BJ (cell line): ENCODE data around the gene PSD2. TPM values are rescaled to one million over a fixed set of nuclear protein-coding genes. Genes with fewer than 3 reads are reported as not detected.

Experiments
- CTCF ChIA-PET: fragments of 350-600 bp; formaldehyde crosslinking; extraction: SDS; loops from one replicate; lab custom pipeline; 2021; ENCODE audit warnings: antibody characterized with exemption, inconsistent platforms; lab: Yijun Ruan, JAX
- POLR2A ChIA-PET: fragments of 300-600 bp; sonication (Branson Sonifier 250); formaldehyde crosslinking; extraction: SDS; loops from one replicate; lab custom pipeline; 2021; ENCODE audit warnings: antibody characterized with exemption; lab: Charles Lee
- DNase-seq: peaks from one replicate; pipeline ENCODE4 v3.0.0-alpha.2; 2011; ENCODE audit warnings: low read depth
- H3K27me3 ChIP-seq: 2 replicates; pipeline ENCODE4 v1.6.0; 2011; ENCODE audit warnings: low read length; ENCODE audit not compliant: control insufficient read depth, insufficient read depth
- H3K36me3 ChIP-seq: 2 replicates; pipeline ENCODE4 v1.5.1; 2011; ENCODE audit warnings: low read length; ENCODE audit not compliant: control insufficient read depth, insufficient read depth
- H3K4me3 ChIP-seq: 2 replicates; pipeline ENCODE4 v1.5.1; 2011; ENCODE audit warnings: low read depth, mild to moderate bottlenecking, control low read depth, low read length
- polyA plus RNA-seq: library from polyadenylated mRNA; depleted of rRNA; stranded (reverse); fragments of >200 nt; gene quantifications from 2 replicates; pipeline ENCODE4 v1.2.3, GENCODE V29; 2011
- TF ChIP-seq, protein P1 (sequence below): IDR thresholded peaks from 2 replicates; pipeline ENCODE4 v1.5.1; 2011; ENCODE audit warnings: low read depth, mild to moderate bottlenecking, control low read depth, inconsistent platforms, low read length, moderate library complexity; ENCODE audit not compliant: insufficient read depth

Gene PSD2
- polyA plus RNA-seq, 1 experiment: 0.04 TPM

DNA sequence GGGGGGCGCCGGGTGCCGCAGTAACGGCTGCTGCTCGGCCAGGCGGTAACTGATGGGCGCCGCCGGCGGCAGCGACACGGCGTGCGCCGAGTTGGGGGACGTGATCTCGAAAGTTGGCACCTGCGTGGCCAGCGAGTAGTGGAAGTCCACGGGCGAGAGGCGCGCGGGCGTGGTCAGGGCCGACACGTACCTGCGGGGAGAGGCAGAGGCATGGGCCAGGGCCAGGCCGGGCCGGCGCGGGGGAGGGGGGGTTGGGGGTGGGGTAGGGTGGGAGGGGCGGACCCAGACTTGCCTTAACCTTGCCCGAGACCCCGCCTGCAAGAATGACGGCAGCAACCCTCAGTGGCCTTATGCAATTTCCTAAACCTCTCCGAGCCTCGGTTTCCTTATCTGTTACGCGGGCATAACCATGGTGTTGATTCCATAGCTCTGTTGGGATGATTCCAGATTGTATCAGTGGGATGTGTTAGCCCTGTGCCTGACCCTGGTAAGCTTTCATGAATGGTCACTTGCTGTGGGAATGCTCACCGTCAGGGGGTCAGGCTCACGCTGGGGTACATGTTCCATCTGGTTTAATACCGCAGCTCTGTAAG lies 53.0 kb downstream of the PSD2 start:
- TF ChIP-seq, protein P1, sequence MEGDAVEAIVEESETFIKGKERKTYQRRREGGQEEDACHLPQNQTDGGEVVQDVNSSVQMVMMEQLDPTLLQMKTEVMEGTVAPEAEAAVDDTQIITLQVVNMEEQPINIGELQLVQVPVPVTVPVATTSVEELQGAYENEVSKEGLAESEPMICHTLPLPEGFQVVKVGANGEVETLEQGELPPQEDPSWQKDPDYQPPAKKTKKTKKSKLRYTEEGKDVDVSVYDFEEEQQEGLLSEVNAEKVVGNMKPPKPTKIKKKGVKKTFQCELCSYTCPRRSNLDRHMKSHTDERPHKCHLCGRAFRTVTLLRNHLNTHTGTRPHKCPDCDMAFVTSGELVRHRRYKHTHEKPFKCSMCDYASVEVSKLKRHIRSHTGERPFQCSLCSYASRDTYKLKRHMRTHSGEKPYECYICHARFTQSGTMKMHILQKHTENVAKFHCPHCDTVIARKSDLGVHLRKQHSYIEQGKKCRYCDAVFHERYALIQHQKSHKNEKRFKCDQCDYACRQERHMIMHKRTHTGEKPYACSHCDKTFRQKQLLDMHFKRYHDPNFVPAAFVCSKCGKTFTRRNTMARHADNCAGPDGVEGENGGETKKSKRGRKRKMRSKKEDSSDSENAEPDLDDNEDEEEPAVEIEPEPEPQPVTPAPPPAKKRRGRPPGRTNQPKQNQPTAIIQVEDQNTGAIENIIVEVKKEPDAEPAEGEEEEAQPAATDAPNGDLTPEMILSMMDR: no peak
- Histone ChIP-seq H3K4me3 (no peak overlapping the region), H3K36me3 (no peaks in the 10 kb centered on the region), H3K27me3 (peaks cover 13% of the 10 kb centered on the region)
- ChIA-PET POLR2A (no interaction called here), CTCF (interaction anchor here (1.2 to 3.6 kb wide), 2 partner anchors 10 to 61 kb away, joined by 3 to 27 read pairs; no protein-coding TSS in a partner anchor)
- no peak for DNase-seq

DNA sequence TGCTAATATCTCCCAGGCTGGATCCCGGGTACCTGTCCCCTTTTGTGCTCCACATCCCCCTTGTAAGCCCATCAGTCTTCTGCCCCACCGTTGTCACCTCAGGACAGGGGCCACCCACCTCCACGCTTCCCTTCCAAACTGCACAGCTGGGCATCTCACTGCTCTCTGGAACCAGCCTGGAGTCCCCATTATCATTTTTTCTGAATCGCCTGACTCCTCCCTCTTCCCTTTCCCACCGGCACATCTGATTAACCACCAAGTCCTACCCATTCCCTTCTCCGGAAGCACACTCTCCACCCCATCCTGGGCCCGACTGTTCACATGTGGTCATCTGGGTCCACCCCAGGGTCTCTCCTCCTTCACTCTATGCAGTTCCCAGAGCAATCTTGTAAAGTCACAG lies 53.9 kb downstream of the PSD2 start:
- no peaks in the 10 kb centered on the region for H3K36me3 ChIP-seq
- no peak for DNase-seq
- ChIA-PET POLR2A (no interaction called here), CTCF (interaction anchor here (1.0 to 3.6 kb wide), 4 partner anchors 10 to 84 kb away, joined by 3 to 27 read pairs (median 4); no protein-coding TSS in a partner anchor)
- TF ChIP-seq, protein P1: no peak
- peaks cover 12% of the 10 kb centered on the region for H3K27me3 ChIP-seq
- H3K4me3 ChIP-seq: no peak overlapping the region

DNA sequence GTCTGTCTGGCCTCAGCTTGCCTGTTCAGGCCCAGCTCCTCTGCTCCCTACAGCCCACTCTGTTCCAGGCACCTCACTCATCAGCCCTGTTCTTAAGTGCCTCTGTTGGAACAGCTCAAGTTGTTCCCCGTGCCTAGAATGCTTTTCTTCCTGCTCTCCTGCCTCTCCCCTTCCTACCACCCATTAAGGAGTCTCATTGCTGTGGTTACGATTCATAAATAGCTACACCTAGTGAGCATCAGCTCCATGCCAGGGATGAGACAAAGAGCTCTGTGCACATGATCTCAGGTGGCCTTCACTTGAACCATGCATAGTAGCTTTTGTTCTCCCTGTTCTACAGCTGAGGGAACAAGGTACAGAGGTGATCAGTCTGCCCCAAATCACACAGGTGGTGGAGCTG lies 54.3 kb downstream of the PSD2 start:
- Histone ChIP-seq H3K4me3 (no peak overlapping the region), H3K36me3 (no peaks in the 10 kb centered on the region), H3K27me3 (peaks cover 12% of the 10 kb centered on the region)
- TF ChIP-seq, protein P1: no peak
- no peak for DNase-seq
- ChIA-PET POLR2A (no interaction called here), CTCF (interaction anchor here (1.0 to 3.6 kb wide), 3 partner anchors 14 to 85 kb away, joined by 3 to 27 read pairs (median 5); no protein-coding TSS in a partner anchor)

DNA sequence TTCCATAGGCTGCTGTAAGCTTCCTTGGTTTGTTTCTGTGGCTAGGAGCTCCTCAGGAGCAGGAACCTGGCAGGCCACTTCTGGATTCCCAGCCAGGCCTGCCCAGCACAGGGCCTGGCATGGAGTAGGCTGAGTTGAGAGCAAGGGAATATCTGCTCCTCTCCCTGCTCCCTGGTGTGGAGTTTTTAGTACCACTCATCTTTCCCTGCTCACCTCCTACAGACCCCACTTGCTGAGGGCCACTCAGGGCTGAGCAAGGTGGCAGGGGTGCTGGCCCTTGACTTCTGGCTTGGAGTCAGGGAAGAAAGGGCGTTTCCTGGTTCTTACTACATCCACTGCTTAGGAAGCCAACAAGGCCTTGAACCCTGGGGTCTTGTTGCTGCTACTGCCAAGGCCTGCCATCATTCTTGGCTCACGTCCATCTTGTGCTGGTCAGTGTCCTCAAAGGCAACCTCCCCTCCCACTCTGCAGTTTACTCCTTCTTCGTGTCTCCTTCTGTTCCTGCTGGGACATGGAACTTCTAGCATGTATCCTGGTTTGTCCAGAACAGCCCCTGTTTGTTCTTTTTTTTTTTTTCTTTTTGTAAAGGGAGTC lies 54.9 kb downstream of the PSD2 start:
- ChIA-PET CTCF (interaction anchor here (1.2 to 3.6 kb wide), 2 partner anchors 13 to 63 kb away, joined by 5 to 27 read pairs; no protein-coding TSS in a partner anchor), POLR2A (no interaction called here)
- TF ChIP-seq, protein P1: no peak
- Histone ChIP-seq H3K27me3 (peaks cover 12% of the 10 kb centered on the region), H3K4me3 (no peak overlapping the region), H3K36me3 (no peaks in the 10 kb centered on the region)
- DNase-seq: no peak

DNA sequence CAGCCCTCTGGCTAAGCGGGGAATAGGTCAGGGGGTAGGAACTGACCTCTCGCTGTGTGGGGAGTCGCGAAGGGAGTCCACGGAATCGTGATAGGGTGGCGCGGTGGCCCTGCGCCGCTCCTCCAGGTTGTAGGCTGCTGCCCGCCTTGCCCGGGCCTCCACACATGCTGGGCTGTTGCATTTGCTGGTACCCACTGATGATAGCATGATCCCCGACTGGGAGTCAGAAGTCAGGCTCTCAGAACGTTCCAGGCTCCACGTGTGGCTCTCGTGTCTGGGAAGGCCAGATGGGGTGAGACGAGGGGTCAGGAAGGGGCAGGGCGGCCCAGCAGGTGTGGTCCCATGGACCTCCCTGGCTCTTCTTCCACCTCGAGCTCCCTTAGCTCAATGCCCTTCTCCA lies 56.0 kb downstream of the PSD2 start:
- Histone ChIP-seq H3K27me3 (peaks cover 9% of the 10 kb centered on the region), H3K4me3 (no peak overlapping the region), H3K36me3 (no peaks in the 10 kb centered on the region)
- TF ChIP-seq, protein P1: no peak
- POLR2A ChIA-PET: no interaction called here
- DNase-seq: no peak
- CTCF ChIA-PET: interaction anchor here (1.0 to 2.5 kb wide), 2 partner anchors 12 to 64 kb away, joined by 4 to 10 read pairs; no protein-coding TSS in a partner anchor
